Measurements from ENCODE around the gene DCAF7.

- no peak for TF ChIP-seq CTCF (IDR thresholded peaks at IDR 0.05)
- no peak for TF ChIP-seq POLR2A (IDR thresholded peaks at IDR 0.05)
- TF ChIP-seq POLR2AphosphoS5 (IDR thresholded peaks at IDR 0.05), result no peak
Observed at GRCh38 chr17:63631062-63631461, 80.8 kb downstream of the DCAF7 start.

Measured in transverse colon (tissue), 4 donors.